HG03175 (cell line): ENCODE data around the gene ANXA1.

Experiments
- ATAC-seq: cut with Tn5 transposase; IDR thresholded peaks from one replicate; pipeline ENCODE4 v1.9.1; 2021; ENCODE audit warnings: mild to moderate bottlenecking, moderate library complexity; ENCODE audit not compliant: unreplicated experiment

The ANXA1 gene

DNA sequence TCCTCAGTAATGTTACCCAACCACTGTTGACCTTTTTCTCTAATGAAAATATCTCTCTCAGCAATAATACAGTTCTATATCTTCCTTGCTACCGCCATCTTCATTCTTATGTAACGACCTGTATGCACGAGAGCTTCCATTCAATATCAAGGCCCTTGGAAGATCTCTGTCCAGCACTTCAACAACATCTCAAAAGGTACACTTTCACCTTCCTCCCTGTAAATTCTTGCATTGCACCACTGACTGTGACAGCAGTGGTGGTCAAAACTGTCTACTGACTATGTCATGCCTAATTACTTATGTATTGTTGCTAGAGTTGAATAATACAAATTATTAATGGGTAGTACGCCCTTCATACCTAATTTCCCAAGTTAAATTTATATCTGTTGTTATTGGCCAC is 53.3 kb downstream of the ANXA1 start:
- ATAC-seq: no peak

- no peak for ATAC-seq
These were observed 55.2 kb downstream of the ANXA1 start for GRCh38 chr9:73206851-73207250.

- no peak for ATAC-seq
These were observed 59.4 kb downstream of the ANXA1 start for GRCh38 chr9:73210886-73211666.

DNA sequence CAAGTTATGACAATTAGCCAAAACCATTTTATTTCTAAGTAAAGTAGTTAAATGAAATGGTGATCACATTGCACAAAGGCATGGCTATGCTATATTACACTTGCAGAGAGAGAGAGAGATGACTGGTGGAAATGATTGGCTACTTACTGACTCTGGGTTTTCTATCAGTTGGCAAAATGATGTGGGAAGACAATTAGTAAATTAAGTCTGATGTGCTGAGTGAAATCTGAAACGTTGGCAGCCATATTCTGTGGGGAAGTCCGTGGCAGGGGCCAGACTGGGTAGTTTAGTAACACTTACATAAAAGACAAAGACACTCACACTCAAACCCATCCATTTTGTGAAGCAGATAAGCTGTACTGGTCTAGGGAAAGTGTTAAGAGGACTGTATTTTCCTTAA is 61.6 kb downstream of the ANXA1 start:
- no peak for ATAC-seq

DNA sequence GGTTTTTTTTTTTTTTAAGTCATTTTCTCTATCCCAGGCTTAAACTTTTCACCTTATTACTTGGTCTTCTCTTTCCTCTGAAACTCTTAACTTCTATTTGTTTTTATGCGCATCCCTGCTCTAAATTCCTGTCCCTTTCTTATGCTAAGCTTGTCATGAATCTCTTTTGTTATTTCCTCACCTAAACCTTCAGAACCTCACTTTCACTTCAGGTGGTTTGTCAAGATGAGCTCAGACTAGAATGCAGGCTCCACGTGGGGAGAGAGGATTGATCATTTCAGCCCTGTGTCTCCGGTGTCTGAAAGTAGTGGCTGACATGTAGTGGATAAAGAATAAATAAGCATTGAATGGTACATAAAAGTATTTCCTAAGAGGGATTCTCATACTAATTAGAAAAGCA is 63.6 kb downstream of the ANXA1 start:
- ATAC-seq: no peak

DNA sequence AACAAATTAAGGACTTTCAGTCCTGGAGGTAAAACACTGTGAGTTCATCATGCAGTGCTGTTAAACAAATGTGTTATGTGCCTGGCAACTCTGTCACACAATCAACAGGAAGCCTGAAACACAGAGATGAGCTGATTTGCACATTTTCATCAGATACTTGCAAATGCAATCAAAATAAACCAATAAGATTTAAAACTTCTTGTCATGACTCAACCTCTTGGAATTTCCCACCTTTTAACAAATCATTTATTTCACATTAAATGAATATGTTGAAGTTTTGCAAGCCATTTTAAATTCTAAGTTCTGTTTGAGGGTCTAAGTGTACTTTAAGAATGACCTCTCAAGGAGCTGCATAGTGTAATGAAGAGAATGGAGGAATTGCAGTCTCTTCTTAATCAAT is 64.4 kb downstream of the ANXA1 start:
- ATAC-seq: no peak
